ENCODE data around the gene PTGFRN. TPM values are rescaled to one million over a fixed set of nuclear protein-coding genes. Genes with fewer than 3 reads are reported as not detected.

PTGFRN gene
- total RNA-seq, 1 donor from 2014 or later = 35.6 TPM

DNA sequence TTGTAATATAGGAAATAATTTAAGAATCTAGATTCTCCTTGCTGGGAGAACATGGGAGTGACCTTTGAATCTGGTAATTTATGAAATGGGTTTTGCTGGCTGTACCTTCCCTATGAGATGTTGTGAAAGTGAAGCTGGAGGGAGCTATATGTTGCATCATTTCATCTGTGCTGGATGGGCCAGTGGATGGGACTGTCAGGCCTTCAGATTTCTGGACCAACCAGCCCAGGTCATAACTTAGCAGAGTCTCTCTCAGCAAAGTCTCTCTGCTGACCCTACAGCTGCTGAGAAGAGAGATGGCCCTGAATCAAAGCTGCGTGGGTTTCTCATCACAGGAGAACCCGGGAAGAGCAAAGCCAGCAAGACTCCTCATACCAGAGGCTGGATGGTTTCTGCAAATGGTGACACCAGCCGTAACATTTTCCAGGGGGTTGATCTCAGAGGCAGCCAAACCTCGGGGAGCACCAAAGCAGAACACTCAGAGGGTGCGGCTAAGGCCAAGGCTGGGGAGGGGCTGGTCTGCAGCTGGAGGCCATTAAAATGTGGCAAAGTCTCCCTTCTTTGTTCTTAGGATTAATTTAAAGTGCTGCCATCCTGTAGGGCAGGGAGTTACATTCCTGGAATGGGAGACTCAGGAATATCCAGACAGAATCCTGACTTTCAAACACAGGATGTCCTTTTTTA, 18.2 kb upstream of the PTGFRN start:
- no peaks in the 10 kb centered on the region for H3K4me1 Mint-ChIP-seq
- peaks cover 3% of the 10 kb centered on the region for H3K36me3 Mint-ChIP-seq (ENCODE audit: low read depth)
- no peaks in the 10 kb centered on the region for H3K27me3 Mint-ChIP-seq (ENCODE audit: low read depth)
- no peak overlapping the region for H3K4me3 Mint-ChIP-seq
- no peak overlapping the region for H3K27ac Mint-ChIP-seq (ENCODE audit: unreplicated experiment)
- TF ChIP-seq, protein P1, sequence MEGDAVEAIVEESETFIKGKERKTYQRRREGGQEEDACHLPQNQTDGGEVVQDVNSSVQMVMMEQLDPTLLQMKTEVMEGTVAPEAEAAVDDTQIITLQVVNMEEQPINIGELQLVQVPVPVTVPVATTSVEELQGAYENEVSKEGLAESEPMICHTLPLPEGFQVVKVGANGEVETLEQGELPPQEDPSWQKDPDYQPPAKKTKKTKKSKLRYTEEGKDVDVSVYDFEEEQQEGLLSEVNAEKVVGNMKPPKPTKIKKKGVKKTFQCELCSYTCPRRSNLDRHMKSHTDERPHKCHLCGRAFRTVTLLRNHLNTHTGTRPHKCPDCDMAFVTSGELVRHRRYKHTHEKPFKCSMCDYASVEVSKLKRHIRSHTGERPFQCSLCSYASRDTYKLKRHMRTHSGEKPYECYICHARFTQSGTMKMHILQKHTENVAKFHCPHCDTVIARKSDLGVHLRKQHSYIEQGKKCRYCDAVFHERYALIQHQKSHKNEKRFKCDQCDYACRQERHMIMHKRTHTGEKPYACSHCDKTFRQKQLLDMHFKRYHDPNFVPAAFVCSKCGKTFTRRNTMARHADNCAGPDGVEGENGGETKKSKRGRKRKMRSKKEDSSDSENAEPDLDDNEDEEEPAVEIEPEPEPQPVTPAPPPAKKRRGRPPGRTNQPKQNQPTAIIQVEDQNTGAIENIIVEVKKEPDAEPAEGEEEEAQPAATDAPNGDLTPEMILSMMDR (conservative IDR thresholded peaks at IDR 0.05) = no peak
- H3K9me3 Mint-ChIP-seq = peaks cover 7% of the 10 kb centered on the region
- no peak for DNase-seq (ENCODE audit: low read depth, low spot score)

DNA sequence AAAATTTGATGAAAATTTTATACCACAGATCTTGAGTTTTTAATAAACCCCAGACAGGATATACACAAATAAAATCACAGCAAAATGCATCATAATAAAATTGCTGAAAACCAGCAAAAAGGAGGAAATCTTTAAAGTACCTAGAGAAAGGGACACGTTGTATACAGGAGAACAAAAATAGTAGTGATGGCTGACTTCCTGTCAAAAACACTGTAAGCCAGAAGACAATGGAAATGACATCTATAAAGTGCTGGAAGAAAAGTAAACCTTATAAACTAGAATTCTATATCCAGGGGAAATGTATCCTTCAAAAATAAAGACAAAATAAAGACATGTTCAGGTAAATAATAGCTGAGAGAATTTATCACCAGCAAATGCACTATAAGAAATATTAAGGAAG, 14.6 kb upstream of the PTGFRN start:
- no peak for DNase-seq (ENCODE audit: low read depth, low spot score)
- no peak overlapping the region for H3K4me3 Mint-ChIP-seq
- H3K27ac Mint-ChIP-seq (ENCODE audit: unreplicated experiment) = no peak overlapping the region
- H3K36me3 Mint-ChIP-seq (ENCODE audit: low read depth) = peaks cover 3% of the 10 kb centered on the region
- H3K27me3 Mint-ChIP-seq (ENCODE audit: low read depth) = no peaks in the 10 kb centered on the region
- TF ChIP-seq, protein P1 (conservative IDR thresholded peaks at IDR 0.05) = no peak
- H3K4me1 Mint-ChIP-seq = no peaks in the 10 kb centered on the region
- peaks cover 7% of the 10 kb centered on the region for H3K9me3 Mint-ChIP-seq

DNA sequence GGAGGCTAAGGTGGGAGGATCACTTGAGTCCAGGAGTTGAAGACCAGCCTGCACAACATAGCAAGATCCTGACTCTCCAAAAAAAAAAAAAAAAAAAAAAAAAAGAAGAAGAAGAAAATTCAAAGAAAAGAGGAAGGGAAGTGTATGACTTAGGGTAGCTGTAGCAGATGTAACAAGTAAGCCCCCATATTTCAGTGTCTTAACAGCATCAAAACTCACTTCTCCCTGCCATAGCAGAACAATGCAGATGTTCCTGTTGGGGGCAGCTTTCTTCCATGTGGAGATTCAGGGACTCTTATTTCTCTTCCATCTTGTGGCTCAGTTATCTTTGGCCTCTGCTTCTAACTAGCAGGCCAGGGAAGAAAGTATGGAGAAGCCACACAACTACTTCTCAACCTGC, 10.2 kb upstream of the PTGFRN start:
- no peaks in the 10 kb centered on the region for H3K4me1 Mint-ChIP-seq
- no peak overlapping the region for H3K4me3 Mint-ChIP-seq
- H3K27ac Mint-ChIP-seq (ENCODE audit: unreplicated experiment) = no peak overlapping the region
- peaks cover 3% of the 10 kb centered on the region for H3K36me3 Mint-ChIP-seq (ENCODE audit: low read depth)
- H3K9me3 Mint-ChIP-seq = peaks cover 7% of the 10 kb centered on the region
- TF ChIP-seq, protein P1 (conservative IDR thresholded peaks at IDR 0.05) = no peak
- H3K27me3 Mint-ChIP-seq (ENCODE audit: low read depth) = peaks cover 12% of the 10 kb centered on the region
- DNase-seq (ENCODE audit: low read depth, low spot score) = no peak

DNA sequence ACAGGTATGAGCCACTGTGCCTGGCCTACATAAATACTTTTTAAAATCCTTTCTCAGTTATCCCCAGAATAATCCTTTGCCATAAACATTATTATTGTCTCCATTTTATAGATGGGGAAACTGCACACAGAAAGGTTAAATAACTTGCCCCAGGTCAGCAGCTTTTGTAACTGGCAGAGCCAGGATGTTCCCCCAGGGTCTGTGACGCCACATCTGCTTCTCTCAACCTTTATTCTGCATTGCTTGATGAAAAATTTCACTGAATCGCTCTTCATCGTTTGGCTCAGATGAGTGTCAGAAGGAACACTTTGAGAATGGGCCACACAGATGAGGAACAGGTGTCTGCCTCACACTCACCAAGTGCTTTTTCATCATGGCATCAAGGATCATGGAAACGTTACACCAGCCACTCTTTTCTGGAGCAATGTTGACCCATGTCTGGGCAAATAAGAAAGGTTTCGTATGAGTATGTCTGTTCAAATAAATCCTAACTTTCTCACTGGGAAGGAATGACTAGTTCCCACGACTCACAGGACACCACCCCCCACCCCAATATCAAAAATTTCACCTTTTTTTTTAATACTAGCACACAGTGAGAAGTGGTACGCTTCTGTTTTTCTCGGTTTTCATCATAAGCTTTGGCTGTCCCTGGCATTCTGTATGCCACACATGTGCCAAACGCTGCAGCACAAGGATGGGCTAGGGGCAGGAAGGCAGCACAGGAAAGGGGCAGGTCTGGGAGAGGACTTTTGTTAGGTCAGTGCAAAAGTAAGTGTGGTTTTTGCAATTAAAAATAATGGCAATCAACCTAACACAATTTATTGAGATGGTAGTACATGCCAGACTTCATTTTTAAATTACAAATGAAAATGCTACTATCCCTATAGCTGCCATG, 9.0 kb upstream of the PTGFRN start:
- Mint-ChIP-seq H3K36me3 (ENCODE audit: low read depth) (no peaks in the 10 kb centered on the region), H3K9me3 (no peaks in the 10 kb centered on the region), H3K4me3 (no peak overlapping the region), H3K4me1 (no peaks in the 10 kb centered on the region), H3K27me3 (ENCODE audit: low read depth) (peaks cover 12% of the 10 kb centered on the region), H3K27ac (ENCODE audit: unreplicated experiment) (no peak overlapping the region)
- TF ChIP-seq, protein P1 (conservative IDR thresholded peaks at IDR 0.05) = no peak
- DNase-seq (ENCODE audit: low read depth, low spot score) = no peak

DNA sequence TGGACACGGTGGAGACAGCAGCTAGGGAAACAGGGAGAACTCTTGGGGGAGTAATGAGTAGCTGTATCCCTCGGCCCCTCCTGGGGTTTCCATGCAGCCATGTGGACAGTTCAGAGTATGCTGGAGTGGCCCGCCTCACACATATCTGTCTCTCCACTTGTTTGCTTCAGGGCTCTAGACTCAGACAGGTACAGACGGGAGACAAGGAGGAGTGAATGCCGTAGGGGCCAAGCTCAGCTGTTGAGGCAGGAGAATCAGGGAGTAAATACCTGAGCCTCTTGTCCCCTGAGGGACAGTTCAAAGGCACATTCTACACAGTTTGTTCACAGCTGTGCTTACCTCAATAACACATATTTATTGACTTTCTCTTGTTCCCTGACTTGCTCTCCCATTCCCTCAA, 7.7 kb upstream of the PTGFRN start:
- no peak overlapping the region for H3K27ac Mint-ChIP-seq (ENCODE audit: unreplicated experiment)
- H3K9me3 Mint-ChIP-seq = no peaks in the 10 kb centered on the region
- H3K4me3 Mint-ChIP-seq = no peak overlapping the region
- TF ChIP-seq, protein P1 (conservative IDR thresholded peaks at IDR 0.05) = no peak
- no peaks in the 10 kb centered on the region for H3K4me1 Mint-ChIP-seq
- DNase-seq (ENCODE audit: low read depth, low spot score) = no peak
- H3K27me3 Mint-ChIP-seq (ENCODE audit: low read depth) = peaks cover 12% of the 10 kb centered on the region
- H3K36me3 Mint-ChIP-seq (ENCODE audit: low read depth) = no peaks in the 10 kb centered on the region

Measured in neural crest cell (in vitro differentiated cells).